Breast epithelium (tissue), 4 donors: Measurements from ENCODE around the gene CTNNBIP1. TPM values are rescaled to one million over a fixed set of nuclear protein-coding genes. Genes with fewer than 3 reads are reported as not detected.

Source experiments
- DNase-seq, 2 donors: peaks; one replicate each; pipeline ENCODE4 v3.0.0-alpha.2; 2019; ENCODE audit warnings: low spot score in 2 of 2
- H3K27ac ChIP-seq, 2 donors: fragments of 200-600 bp; sonication (generic) in 1 of 2; one replicate each; pipeline ENCODE4 v1.5.1; 2016 to 2019; ENCODE audit warnings: mild to moderate bottlenecking in 1 of 2
- H3K27me3 ChIP-seq, 2 donors: fragments of 200-600 bp; sonication (generic) in 1 of 2; one replicate each; pipeline versions ENCODE4 v1.5.1 to v1.6.0; 2017 to 2019; ENCODE audit warnings: control low read depth in 1 of 2, mild to moderate bottlenecking in 1 of 2
- H3K36me3 ChIP-seq: fragments of 200-600 bp; one replicate; pipeline ENCODE4 v1.5.1; 2019
- H3K4me1 ChIP-seq, 2 donors: fragments of 200-600 bp; sonication (generic); one replicate each; pipeline ENCODE4 v1.5.1; 2016 to 2019; ENCODE audit warnings: control low read depth in 1 of 2
- H3K4me3 ChIP-seq, 3 donors: fragments of 200-600 bp; sonication (generic); 1 replicate in 2 of 3; 2 replicates in 1 of 3; pipeline ENCODE4 v1.5.1; 2016 to 2019; ENCODE audit warnings: mild to moderate bottlenecking in 3 of 3, moderate library complexity in 2 of 3
- H3K9me3 ChIP-seq, 2 donors: fragments of 200-600 bp; sonication (generic) in 1 of 2; one replicate each; pipeline ENCODE4 v1.5.1; 2016 to 2019; ENCODE audit warnings: control low read depth in 1 of 2
- POLR2A ChIP-seq: fragments of 450-650 bp; IDR thresholded peaks from one replicate; pipeline ENCODE4 v1.6.1; 2016; ENCODE audit warnings: antibody characterized with exemption, mild to moderate bottlenecking, moderate library complexity
- POLR2AphosphoS5 ChIP-seq, 3 donors: sonication (generic); formaldehyde crosslinking; IDR thresholded peaks; one replicate each; pipeline ENCODE4 v1.6.1; 2017; ENCODE audit warnings: antibody characterized with exemption in 3 of 3
- intact Hi-C: fragments of 100-400 bp; cut with DNase I; formaldehyde crosslinking; loops from one replicate; pipeline ENCODE4 v1.15.1; 2023; ENCODE audit warnings: low total_unique reads
- total RNA-seq, 3 donors: library from RNA; depleted of rRNA; stranded (reverse); fragments of >200 nt; gene quantifications; one replicate each; pipeline ENCODE4 v1.1.0, GENCODE V29; 2016
- TF ChIP-seq, protein P1 (sequence below), 3 donors: fragments of 450-650 bp; IDR thresholded peaks; one replicate each; pipeline ENCODE4 v1.5.1; 2016 to 2017; ENCODE audit warnings: antibody characterized with exemption in 3 of 3, mild to moderate bottlenecking in 3 of 3, moderate library complexity in 3 of 3

The CTNNBIP1 gene
- total RNA-seq, 3 donors from 2014 or later, result 25.9 to 37.9 (median 29.5) TPM

DNA sequence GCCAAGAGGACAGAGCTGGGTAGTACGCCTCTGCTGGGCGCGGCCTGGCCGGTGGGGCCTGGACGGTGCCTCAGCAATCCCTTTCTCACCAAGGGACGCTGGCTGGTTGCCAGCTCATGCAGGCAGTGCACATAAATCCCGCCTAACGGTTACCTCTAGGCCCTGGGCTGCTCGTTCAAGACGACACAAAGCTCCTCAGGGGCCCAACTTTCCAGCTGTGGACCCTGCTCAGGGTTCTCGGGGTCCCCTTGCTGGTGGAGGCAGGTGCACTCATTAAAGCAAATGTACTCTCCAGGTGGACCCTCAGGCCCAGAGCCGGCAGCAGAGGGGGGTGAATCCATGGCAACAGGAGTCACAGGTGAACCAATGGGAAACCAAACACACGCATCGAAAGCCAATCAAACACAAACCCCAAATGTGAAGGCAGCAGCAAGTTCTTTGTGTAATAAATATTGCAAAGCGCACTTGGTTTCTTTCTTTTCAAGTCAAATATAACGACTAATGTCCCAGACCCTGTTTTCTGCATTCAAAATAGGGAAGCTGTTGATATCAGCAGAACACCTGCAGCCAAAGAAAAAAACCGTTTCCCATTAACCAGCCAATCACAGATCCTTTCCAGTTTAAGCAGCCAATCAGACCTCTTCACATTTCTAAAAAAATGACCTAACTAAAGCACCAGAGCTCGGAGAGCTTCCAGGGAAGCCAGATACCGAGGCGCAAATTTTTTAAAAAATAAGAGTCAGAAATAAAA is 60.2 kb downstream of the CTNNBIP1 start:
- Histone ChIP-seq H3K4me1 (no peaks in the 10 kb centered on the region), H3K4me3 (no peak overlapping the region), H3K36me3 (no peaks in the 10 kb centered on the region), H3K27ac (no peak overlapping the region), H3K27me3 (no peaks in the 10 kb centered on the region), H3K9me3 (no peaks in the 10 kb centered on the region)
- TF ChIP-seq, protein P1, sequence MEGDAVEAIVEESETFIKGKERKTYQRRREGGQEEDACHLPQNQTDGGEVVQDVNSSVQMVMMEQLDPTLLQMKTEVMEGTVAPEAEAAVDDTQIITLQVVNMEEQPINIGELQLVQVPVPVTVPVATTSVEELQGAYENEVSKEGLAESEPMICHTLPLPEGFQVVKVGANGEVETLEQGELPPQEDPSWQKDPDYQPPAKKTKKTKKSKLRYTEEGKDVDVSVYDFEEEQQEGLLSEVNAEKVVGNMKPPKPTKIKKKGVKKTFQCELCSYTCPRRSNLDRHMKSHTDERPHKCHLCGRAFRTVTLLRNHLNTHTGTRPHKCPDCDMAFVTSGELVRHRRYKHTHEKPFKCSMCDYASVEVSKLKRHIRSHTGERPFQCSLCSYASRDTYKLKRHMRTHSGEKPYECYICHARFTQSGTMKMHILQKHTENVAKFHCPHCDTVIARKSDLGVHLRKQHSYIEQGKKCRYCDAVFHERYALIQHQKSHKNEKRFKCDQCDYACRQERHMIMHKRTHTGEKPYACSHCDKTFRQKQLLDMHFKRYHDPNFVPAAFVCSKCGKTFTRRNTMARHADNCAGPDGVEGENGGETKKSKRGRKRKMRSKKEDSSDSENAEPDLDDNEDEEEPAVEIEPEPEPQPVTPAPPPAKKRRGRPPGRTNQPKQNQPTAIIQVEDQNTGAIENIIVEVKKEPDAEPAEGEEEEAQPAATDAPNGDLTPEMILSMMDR (IDR thresholded peaks at IDR 0.05), result no peak
- TF ChIP-seq POLR2A (no peak), POLR2AphosphoS5 (IDR thresholded peaks at IDR 0.05) (no peak)
- DNase-seq, result no peak
- intact Hi-C loops, result loop anchor here (5.0 kb wide), 1 partner anchor 143 kb away; no protein-coding TSS in a partner anchor

DNA sequence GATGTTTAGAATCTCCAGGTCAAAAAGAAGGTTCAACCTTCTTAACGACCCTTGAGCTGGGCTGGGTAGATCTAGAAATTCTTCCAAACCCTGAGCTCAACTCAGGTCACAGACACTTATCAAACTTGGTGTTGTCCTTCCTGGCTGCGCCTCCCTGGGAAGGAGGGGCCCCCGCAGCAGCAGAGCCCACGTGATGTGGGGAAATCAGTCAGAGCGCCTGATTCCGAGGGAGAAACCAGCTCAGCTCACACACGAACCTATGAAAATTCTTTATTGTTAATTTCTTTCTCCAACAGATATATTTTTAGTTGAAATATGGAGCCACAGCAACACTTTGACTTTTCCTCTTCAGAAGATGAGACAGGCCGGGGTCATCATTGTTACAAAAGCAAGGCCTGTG is 62.0 kb downstream of the CTNNBIP1 start:
- Histone ChIP-seq H3K9me3 (no peaks in the 10 kb centered on the region), H3K36me3 (no peaks in the 10 kb centered on the region), H3K4me1 (peaks cover 7 to 12% of the 10 kb centered on the region in 2 donors), H3K27ac (no peak overlapping the region), H3K4me3 (no peak overlapping the region), H3K27me3 (no peaks in the 10 kb centered on the region)
- intact Hi-C loops, result loop anchor here (5.0 kb wide), 1 partner anchor 141 kb away; no protein-coding TSS in a partner anchor
- DNase-seq, result no peak
- TF ChIP-seq POLR2A (no peak), POLR2AphosphoS5 (IDR thresholded peaks at IDR 0.05) (no peak)
- TF ChIP-seq, protein P1 (IDR thresholded peaks at IDR 0.05), result no peak

DNA sequence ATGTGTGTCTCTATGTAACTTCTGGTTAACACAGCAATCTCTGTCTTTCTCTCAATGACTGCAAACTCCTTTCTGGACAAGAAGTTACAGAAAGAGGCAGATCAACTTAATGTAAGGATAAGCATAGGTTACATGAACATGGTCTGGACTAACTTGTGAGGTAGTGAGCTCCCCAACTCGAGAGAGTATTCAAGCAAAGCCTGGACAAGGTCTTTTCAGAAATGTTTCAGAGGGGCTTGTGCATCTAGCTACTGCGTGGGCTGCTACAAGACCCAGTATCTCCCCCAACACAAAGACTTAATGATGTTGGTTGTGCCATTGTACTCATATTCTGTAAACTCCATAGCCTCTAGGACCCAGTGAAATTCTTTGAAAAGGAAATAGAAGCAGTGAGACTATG is 62.8 kb downstream of the CTNNBIP1 start:
- intact Hi-C loops, result loop anchor here (5.0 kb wide), 1 partner anchor 140 kb away; no protein-coding TSS in a partner anchor
- Histone ChIP-seq H3K4me1 (peaks cover 10 to 15% of the 10 kb centered on the region in 2 donors), H3K4me3 (no peak overlapping the region), H3K27me3 (no peaks in the 10 kb centered on the region), H3K27ac (no peak overlapping the region), H3K9me3 (no peaks in the 10 kb centered on the region), H3K36me3 (no peaks in the 10 kb centered on the region)
- DNase-seq, result no peak
- TF ChIP-seq POLR2A (no peak), POLR2AphosphoS5 (IDR thresholded peaks at IDR 0.05) (no peak)
- TF ChIP-seq, protein P1 (IDR thresholded peaks at IDR 0.05), result no peak

DNA sequence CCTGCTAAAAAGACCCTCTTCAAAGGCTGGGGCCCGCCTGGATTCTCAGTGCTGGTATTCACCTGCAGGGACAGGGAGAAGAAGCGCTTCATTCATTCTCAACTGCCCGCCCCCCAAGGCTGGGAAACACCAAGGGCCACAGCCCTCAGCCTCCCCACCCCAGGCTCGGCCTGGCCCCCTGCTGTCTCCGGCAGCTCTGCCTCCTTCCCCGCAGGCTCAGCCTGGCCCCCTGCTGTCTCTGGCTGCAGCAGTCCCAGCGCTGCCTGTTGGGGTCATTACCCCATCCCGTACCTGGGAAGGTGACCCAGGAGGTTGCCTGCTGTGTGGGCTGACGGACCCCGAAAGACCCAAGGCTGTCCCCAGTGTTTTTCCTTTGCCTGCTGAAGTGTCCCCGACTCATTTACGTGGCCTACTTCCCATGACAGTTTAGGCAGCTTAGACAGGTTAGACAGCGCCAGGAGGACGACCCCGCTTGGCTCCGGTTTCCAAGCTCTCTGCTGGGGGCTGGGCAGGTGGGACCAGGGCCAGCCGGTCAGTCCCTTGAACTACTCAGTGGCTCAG is 63.4 kb downstream of the CTNNBIP1 start:
- Histone ChIP-seq H3K4me1 (peaks cover 10 to 20% of the 10 kb centered on the region in 2 donors), H3K27ac (peak overlapping the region in 1 of 2 donors; percentile 35), H3K9me3 (no peaks in the 10 kb centered on the region), H3K27me3 (no peaks in the 10 kb centered on the region), H3K4me3 (no peak overlapping the region), H3K36me3 (no peaks in the 10 kb centered on the region)
- intact Hi-C loops, result loop anchor here (5.0 kb wide), 1 partner anchor 139 kb away; no protein-coding TSS in a partner anchor
- no peak for DNase-seq
- TF ChIP-seq, protein P1 (IDR thresholded peaks at IDR 0.05), result no peak
- no peak for TF ChIP-seq POLR2AphosphoS5 (IDR thresholded peaks at IDR 0.05)
- TF ChIP-seq POLR2A, result no peak

DNA sequence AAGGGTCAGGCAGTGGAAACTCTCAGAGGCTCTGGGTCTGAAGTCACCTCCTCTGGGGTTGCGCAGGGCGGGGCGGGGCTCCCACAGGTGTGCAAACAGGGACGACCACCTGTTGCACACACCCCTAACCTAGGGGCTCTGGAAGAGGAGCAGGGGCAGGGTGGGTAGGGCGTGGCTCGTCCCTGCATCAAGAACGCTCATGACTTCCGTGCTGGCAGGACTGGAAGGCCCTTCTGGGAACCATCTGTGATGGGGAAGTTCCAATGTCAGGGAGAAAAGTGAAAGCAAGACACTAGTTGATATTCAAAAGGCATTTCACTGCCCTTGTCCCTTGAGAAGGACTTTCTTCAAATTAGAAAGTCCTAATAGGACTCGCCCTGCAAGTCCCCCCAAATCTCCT is 64.2 kb downstream of the CTNNBIP1 start:
- intact Hi-C loops, result loop anchor here (5.0 kb wide), 1 partner anchor 139 kb away; no protein-coding TSS in a partner anchor
- Histone ChIP-seq H3K4me3 (no peak overlapping the region), H3K9me3 (no peaks in the 10 kb centered on the region), H3K4me1 (peaks cover 10 to 20% of the 10 kb centered on the region in 2 donors), H3K27ac (peak overlapping the region in 1 of 2 donors; percentile 35), H3K27me3 (no peaks in the 10 kb centered on the region), H3K36me3 (no peaks in the 10 kb centered on the region)
- no peak for DNase-seq
- TF ChIP-seq, protein P1 (IDR thresholded peaks at IDR 0.05), result no peak
- no peak for TF ChIP-seq POLR2AphosphoS5 (IDR thresholded peaks at IDR 0.05)
- no peak for TF ChIP-seq POLR2A
